ENCODE data around the gene IQCK. TPM values are rescaled to one million over a fixed set of nuclear protein-coding genes. Genes with fewer than 3 reads are reported as not detected.

Gene IQCK
- total RNA-seq, 4 donors from 2014 or later, result 23.1 to 62.7 (median 37.6) TPM

- H3K4me3 ChIP-seq, result no peak overlapping the region
- WGBS, 2 donors, result 89 to 93% methylated on average over 6 of the region's 6 CpGs
- TF ChIP-seq EP300 (IDR thresholded peaks at IDR 0.05) (no peak), POLR2A (IDR thresholded peaks at IDR 0.05) (no peak), CTCF (IDR thresholded peaks at IDR 0.05) (no peak)
- H3K36me3 ChIP-seq, result peaks cover 0 to 52% (median 0%) of the 10 kb centered on the region in 3 donors
- H3K4me1 ChIP-seq, result peaks cover 0 to 26% (median 0%) of the 10 kb centered on the region in 4 donors
- no peaks in the 10 kb centered on the region for H3K27me3 ChIP-seq
- no peaks in the 10 kb centered on the region for H3K9me3 ChIP-seq
- no peak for DNase-seq (ENCODE audit: low spot score in 2 of 2)
- no peak overlapping the region for H3K27ac ChIP-seq
Measured at GRCh38 chr16:19733551-19733950, 15.5 kb downstream of the IQCK start.

- Histone ChIP-seq H3K36me3 (peaks cover 0 to 67% (median 0%) of the 10 kb centered on the region in 3 donors), H3K27me3 (no peaks in the 10 kb centered on the region), H3K27ac (peak overlapping the region in 2 of 4 donors; percentile 64), H3K4me3 (no peak overlapping the region), H3K9me3 (no peaks in the 10 kb centered on the region), H3K4me1 (peaks cover 0 to 26% (median 0%) of the 10 kb centered on the region in 4 donors)
- no peak for TF ChIP-seq POLR2A (IDR thresholded peaks at IDR 0.05)
- TF ChIP-seq CTCF (IDR thresholded peaks at IDR 0.05), result no peak
- no peak for TF ChIP-seq EP300 (IDR thresholded peaks at IDR 0.05)
- no peak for DNase-seq (ENCODE audit: low spot score in 2 of 2)
- WGBS, 2 donors, result 52 to 65% methylated on average over 9 of the region's 9 CpGs
Measured at GRCh38 chr16:19735074-19735867, 17.2 kb downstream of the IQCK start.

- TF ChIP-seq EP300 (IDR thresholded peaks at IDR 0.05) (no peak), CTCF (IDR thresholded peaks at IDR 0.05) (no peak), POLR2A (IDR thresholded peaks at IDR 0.05) (no peak)
- no peak overlapping the region for H3K4me3 ChIP-seq
- peaks cover 0 to 26% (median 0%) of the 10 kb centered on the region in 4 donors for H3K4me1 ChIP-seq
- no peaks in the 10 kb centered on the region for H3K9me3 ChIP-seq
- no peak for DNase-seq (ENCODE audit: low spot score in 2 of 2)
- WGBS, 2 donors, result 73 to 77% methylated on average over 12 of the region's 12 CpGs
- H3K27me3 ChIP-seq, result no peaks in the 10 kb centered on the region
- H3K36me3 ChIP-seq, result peaks cover 0 to 66% (median 0%) of the 10 kb centered on the region in 3 donors
- H3K27ac ChIP-seq, result no peak overlapping the region
Measured at GRCh38 chr16:19737306-19738038, 19.4 kb downstream of the IQCK start.

DNA sequence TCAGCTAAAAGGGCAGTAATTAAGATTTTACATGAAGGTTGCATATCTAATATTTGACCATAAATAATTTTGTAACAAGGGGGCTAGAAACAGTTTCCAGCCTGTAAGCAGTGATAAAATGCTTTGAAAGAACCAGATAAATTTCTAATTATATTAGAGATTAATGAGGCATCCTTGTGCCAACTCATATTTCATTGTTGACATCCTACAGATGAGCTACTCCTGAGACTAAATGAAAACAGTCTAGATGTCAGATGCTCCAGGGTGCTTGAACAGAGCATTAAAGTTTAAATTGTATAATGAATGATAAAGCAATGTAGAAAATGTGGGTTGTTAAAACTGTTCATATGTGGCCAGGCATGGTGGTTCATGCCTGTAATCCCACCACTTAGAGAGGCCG is 23.3 kb downstream of the IQCK start:
- no peaks in the 10 kb centered on the region for H3K27me3 ChIP-seq
- no peaks in the 10 kb centered on the region for H3K9me3 ChIP-seq
- WGBS, 2 donors, result 90 to 100% methylated on average over 1 of the region's 1 CpG
- no peak overlapping the region for H3K4me3 ChIP-seq
- no peak overlapping the region for H3K27ac ChIP-seq
- peaks cover 0 to 17% (median 0%) of the 10 kb centered on the region in 4 donors for H3K4me1 ChIP-seq
- no peak for DNase-seq (ENCODE audit: low spot score in 2 of 2)
- TF ChIP-seq POLR2A (IDR thresholded peaks at IDR 0.05) (no peak), CTCF (IDR thresholded peaks at IDR 0.05) (no peak), EP300 (IDR thresholded peaks at IDR 0.05) (no peak)
- peaks cover 0 to 30% (median 0%) of the 10 kb centered on the region in 3 donors for H3K36me3 ChIP-seq

DNA sequence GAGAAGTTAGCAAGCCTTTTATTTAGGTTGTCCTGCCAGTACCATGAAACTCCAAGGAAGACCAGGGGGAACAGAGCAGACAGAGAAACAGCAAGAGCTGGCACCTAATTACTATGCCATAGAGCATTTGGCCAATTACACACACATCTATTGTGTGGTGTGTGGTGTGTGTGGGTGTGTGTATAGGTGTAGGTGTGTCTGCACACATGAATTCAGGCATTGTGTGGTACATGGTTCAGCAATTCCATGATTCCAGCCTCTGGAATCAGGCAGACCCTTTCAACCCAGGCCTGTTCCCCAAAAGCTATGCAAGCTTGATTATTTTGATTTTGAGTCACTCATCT is 25.7 kb downstream of the IQCK start:
- Histone ChIP-seq H3K4me1 (peaks cover 0 to 28% (median 0%) of the 10 kb centered on the region in 4 donors), H3K27me3 (no peaks in the 10 kb centered on the region), H3K9me3 (no peaks in the 10 kb centered on the region), H3K36me3 (peaks cover 0 to 13% (median 0%) of the 10 kb centered on the region in 3 donors), H3K27ac (no peak overlapping the region), H3K4me3 (no peak overlapping the region)
- DNase-seq (ENCODE audit: low spot score in 2 of 2), result no peak
- no peak for TF ChIP-seq EP300 (IDR thresholded peaks at IDR 0.05)
- TF ChIP-seq POLR2A (IDR thresholded peaks at IDR 0.05), result no peak
- no peak for TF ChIP-seq CTCF (IDR thresholded peaks at IDR 0.05)
